GM23338 (cell line): Measurements from ENCODE around the gene APBB1IP. TPM values are rescaled to one million over a fixed set of nuclear protein-coding genes. Genes with fewer than 3 reads are reported as not detected.

ENCODE experiments used
- ATAC-seq: fragments of 200-7000 bp; cut with Tn5 transposase; 3 replicates; pipeline ENCODE4 v1.9.1; 2020
- DNase-seq: peaks from one replicate; pipeline ENCODE4 v3.0.0-alpha.2; 2015; ENCODE audit warnings: low spot score
- H2AFZ ChIP-seq: fragments of 200-600 bp; sonication (generic); 2 replicates; pipeline ENCODE4 v1.8.0; 2016; ENCODE audit warnings: antibody characterized with exemption, mild to moderate bottlenecking, moderate library complexity
- H3F3A ChIP-seq: fragments of 200-600 bp; sonication (generic); replicated peaks from 2 replicates; pipeline ENCODE4 v1.8.0; 2017; ENCODE audit warnings: antibody characterized with exemption, mixed run types, low read depth
- H3K27ac ChIP-seq: fragments of 200-600 bp; sonication (generic); 2 replicates; pipeline ENCODE4 v1.6.1; 2016; ENCODE audit warnings: low read depth
- H3K27me3 ChIP-seq: fragments of 200-600 bp; sonication (generic); 2 replicates; pipeline ENCODE4 v1.8.0; 2016; ENCODE audit warnings: mild to moderate bottlenecking, mixed run types, moderate library complexity; ENCODE audit not compliant: insufficient read depth
- H3K36me3 ChIP-seq: fragments of 200-600 bp; sonication (generic); 2 replicates; pipeline ENCODE4 v1.8.0; 2016; ENCODE audit warnings: mild to moderate bottlenecking; ENCODE audit not compliant: insufficient read depth
- H3K4me1 ChIP-seq: fragments of 200-600 bp; sonication (generic); 2 replicates; pipeline ENCODE4 v1.8.0; 2016; ENCODE audit warnings: mild to moderate bottlenecking, moderate library complexity; ENCODE audit not compliant: insufficient read depth
- H3K4me2 ChIP-seq: fragments of 200-600 bp; sonication (generic); 2 replicates; pipeline ENCODE4 v1.7.1; 2017; ENCODE audit warnings: mixed run types
- H3K4me3 ChIP-seq: fragments of 200-600 bp; sonication (generic); 2 replicates; pipeline ENCODE4 v1.6.1; 2016; ENCODE audit warnings: mixed run types
- H3K79me2 ChIP-seq: fragments of 200-600 bp; sonication (generic); replicated peaks from 2 replicates; pipeline ENCODE4 v1.8.0; 2017; ENCODE audit warnings: mild to moderate bottlenecking; ENCODE audit not compliant: insufficient read depth
- H3K9me2 ChIP-seq: fragments of 200-600 bp; sonication (generic); 2 replicates; pipeline ENCODE4 v1.8.0; 2017; ENCODE audit not compliant: insufficient read depth
- H4K20me1 ChIP-seq: fragments of 200-600 bp; sonication (generic); replicated peaks from 2 replicates; pipeline ENCODE4 v1.8.0; 2017; ENCODE audit warnings: mild to moderate bottlenecking; ENCODE audit not compliant: insufficient read depth
- H3K27ac Mint-ChIP-seq: 2 replicates; pipeline ENCODE4 v1.8.0; 2020; ENCODE audit warnings: inconsistent platforms, mild to moderate bottlenecking, moderate library complexity, mixed read lengths
- H3K27me3 Mint-ChIP-seq: 3 replicates; pipeline ENCODE4 v1.8.0; 2022; ENCODE audit warnings: low read depth, mild to moderate bottlenecking, moderate library complexity, mixed read lengths, inconsistent platforms; ENCODE audit not compliant: insufficient read depth, poor library complexity
- H3K36me3 Mint-ChIP-seq: 3 replicates; pipeline ENCODE4 v1.8.0; 2021; ENCODE audit warnings: low read depth, mild to moderate bottlenecking, inconsistent platforms, moderate library complexity, mixed read lengths
- H3K4me1 Mint-ChIP-seq: 3 replicates; pipeline ENCODE4 v1.8.0; 2020; ENCODE audit warnings: mild to moderate bottlenecking, inconsistent platforms, mixed read lengths
- H3K4me3 Mint-ChIP-seq: 3 replicates; pipeline ENCODE4 v1.8.0; 2021; ENCODE audit warnings: moderate library complexity, mild to moderate bottlenecking, inconsistent platforms, mixed read lengths
- H3K9me3 Mint-ChIP-seq: 3 replicates; pipeline ENCODE4 v1.8.0; 2020; ENCODE audit warnings: moderate library complexity, mild to moderate bottlenecking, inconsistent platforms, mixed read lengths
- CTCF ChIP-seq, 2 experiments: fragments of 200-600 bp in 1 of 2; sonication (generic) in 1 of 2; conservative IDR thresholded peaks; 2 replicates each; pipeline versions ENCODE4 v1.5.1 to v1.6.1; 2016 to 2017; ENCODE audit warnings: antibody characterized with exemption in 2 of 2, low read depth in 2 of 2, mild to moderate bottlenecking in 2 of 2, moderate library complexity in 1 of 2
- EZH2 ChIP-seq: fragments of 200-600 bp; sonication (generic); IDR thresholded peaks from one replicate; pipeline ENCODE4 v1.8.0; 2017; ENCODE audit warnings: antibody characterized with exemption, mild to moderate bottlenecking, low read depth; ENCODE audit not compliant: unreplicated experiment
- EZH2phosphoT487 ChIP-seq: fragments of 200-600 bp; sonication (generic); IDR thresholded peaks from one replicate; pipeline ENCODE4 v1.8.1; 2018; ENCODE audit warnings: antibody characterized with exemption; ENCODE audit not compliant: unreplicated experiment
- NANOG ChIP-seq: IDR thresholded peaks from 2 replicates; pipeline ENCODE4 v1.6.1; 2016; ENCODE audit warnings: antibody characterized with exemption, borderline replicate concordance
- POLR2AphosphoS5 ChIP-seq: IDR thresholded peaks from 2 replicates; pipeline ENCODE4 v1.6.1; 2016; ENCODE audit warnings: antibody characterized with exemption, low read depth
- STAT1 ChIP-seq: IDR thresholded peaks from one replicate; pipeline ENCODE4 v1.6.1; 2016; ENCODE audit warnings: antibody characterized with exemption; ENCODE audit not compliant: unreplicated experiment
- ZNF114 ChIP-seq: fragments of 250-450 bp; sonication (Bioruptor Pico); IDR thresholded peaks from 2 replicates; pipeline ENCODE4 v1.5.0; 2020; ENCODE audit warnings: mild to moderate bottlenecking, moderate library complexity
- ZNF331 ChIP-seq: fragments of 250-450 bp; sonication (Bioruptor Pico); IDR thresholded peaks from 2 replicates; pipeline ENCODE4 v1.5.0; 2020; ENCODE audit warnings: low read depth, mild to moderate bottlenecking, moderate library complexity
- polyA plus RNA-seq: library from polyadenylated mRNA; unstranded; fragments of >200 nt; fragmentation: Nextera tagmentation; extraction: Ambion mirVana; gene quantifications from 2 replicates; pipeline ENCODE4 v1.2.1, GENCODE V29; 2016
- total RNA-seq: library from RNA; depleted of rRNA; stranded (reverse); fragments of >200 nt; shearing (Covaris generic); gene quantifications from 2 replicates; pipeline ENCODE4 v1.2.3, GENCODE V29; 2014
- TF ChIP-seq, protein P1 (sequence below): IDR thresholded peaks from one replicate; pipeline ENCODE4 v1.6.1; 2018; ENCODE audit warnings: antibody characterized with exemption; ENCODE audit not compliant: unreplicated experiment
- TF ChIP-seq, protein P2 (sequence below): IDR thresholded peaks from 2 replicates; pipeline ENCODE4 v1.6.1; 2016; ENCODE audit warnings: antibody characterized with exemption

Gene APBB1IP
- total and polyA plus RNA-seq, 2 experiments from 2014 or later, result 0.14 to 0.16 TPM

GRCh38 chr10:26412932-26413331 is 25.2 kb upstream of the APBB1IP start (continued):
- TF ChIP-seq EZH2, result no peak
- no peak for TF ChIP-seq ZNF331 (CRISPR knock-in tag)
- TF ChIP-seq, protein P1, sequence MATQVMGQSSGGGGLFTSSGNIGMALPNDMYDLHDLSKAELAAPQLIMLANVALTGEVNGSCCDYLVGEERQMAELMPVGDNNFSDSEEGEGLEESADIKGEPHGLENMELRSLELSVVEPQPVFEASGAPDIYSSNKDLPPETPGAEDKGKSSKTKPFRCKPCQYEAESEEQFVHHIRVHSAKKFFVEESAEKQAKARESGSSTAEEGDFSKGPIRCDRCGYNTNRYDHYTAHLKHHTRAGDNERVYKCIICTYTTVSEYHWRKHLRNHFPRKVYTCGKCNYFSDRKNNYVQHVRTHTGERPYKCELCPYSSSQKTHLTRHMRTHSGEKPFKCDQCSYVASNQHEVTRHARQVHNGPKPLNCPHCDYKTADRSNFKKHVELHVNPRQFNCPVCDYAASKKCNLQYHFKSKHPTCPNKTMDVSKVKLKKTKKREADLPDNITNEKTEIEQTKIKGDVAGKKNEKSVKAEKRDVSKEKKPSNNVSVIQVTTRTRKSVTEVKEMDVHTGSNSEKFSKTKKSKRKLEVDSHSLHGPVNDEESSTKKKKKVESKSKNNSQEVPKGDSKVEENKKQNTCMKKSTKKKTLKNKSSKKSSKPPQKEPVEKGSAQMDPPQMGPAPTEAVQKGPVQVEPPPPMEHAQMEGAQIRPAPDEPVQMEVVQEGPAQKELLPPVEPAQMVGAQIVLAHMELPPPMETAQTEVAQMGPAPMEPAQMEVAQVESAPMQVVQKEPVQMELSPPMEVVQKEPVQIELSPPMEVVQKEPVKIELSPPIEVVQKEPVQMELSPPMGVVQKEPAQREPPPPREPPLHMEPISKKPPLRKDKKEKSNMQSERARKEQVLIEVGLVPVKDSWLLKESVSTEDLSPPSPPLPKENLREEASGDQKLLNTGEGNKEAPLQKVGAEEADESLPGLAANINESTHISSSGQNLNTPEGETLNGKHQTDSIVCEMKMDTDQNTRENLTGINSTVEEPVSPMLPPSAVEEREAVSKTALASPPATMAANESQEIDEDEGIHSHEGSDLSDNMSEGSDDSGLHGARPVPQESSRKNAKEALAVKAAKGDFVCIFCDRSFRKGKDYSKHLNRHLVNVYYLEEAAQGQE, result no peak
- TF ChIP-seq POLR2AphosphoS5, result no peak
- no peak for TF ChIP-seq NANOG

GRCh38 chr10:26413375-26413774 is 24.8 kb upstream of the APBB1IP start:
- Mint-ChIP-seq H3K27me3 (no peaks in the 10 kb centered on the region), H3K4me3 (no peak overlapping the region), H3K9me3 (no peaks in the 10 kb centered on the region; the same call in 2 of the 3 replicates), H3K4me1 (no peaks in the 10 kb centered on the region), H3K27ac (no peak overlapping the region), H3K36me3 (no peaks in the 10 kb centered on the region)
- no peak for ATAC-seq
- no peak overlapping the region for H3K4me2 ChIP-seq
- no peak for DNase-seq
- no peaks in the 10 kb centered on the region for H3K27me3 ChIP-seq
- no peaks in the 10 kb centered on the region for H4K20me1 ChIP-seq
- H3K4me1 ChIP-seq, result no peaks in the 10 kb centered on the region
- H3F3A ChIP-seq, result no peaks in the 10 kb centered on the region
- H3K9me2 ChIP-seq, result no peaks in the 10 kb centered on the region
- no peaks in the 10 kb centered on the region for H3K36me3 ChIP-seq
- no peak overlapping the region for H2AFZ ChIP-seq
- no peak overlapping the region for H3K27ac ChIP-seq
- no peak overlapping the region for H3K4me3 ChIP-seq
- no peaks in the 10 kb centered on the region for H3K79me2 ChIP-seq
- TF ChIP-seq POLR2AphosphoS5, result no peak
- TF ChIP-seq EZH2, result no peak
- no peak for TF ChIP-seq STAT1
- no peak for TF ChIP-seq CTCF (conservative IDR thresholded peaks at IDR 0.05; ENCODE audit: low read depth in 2 of 2)
- TF ChIP-seq, protein P2, sequence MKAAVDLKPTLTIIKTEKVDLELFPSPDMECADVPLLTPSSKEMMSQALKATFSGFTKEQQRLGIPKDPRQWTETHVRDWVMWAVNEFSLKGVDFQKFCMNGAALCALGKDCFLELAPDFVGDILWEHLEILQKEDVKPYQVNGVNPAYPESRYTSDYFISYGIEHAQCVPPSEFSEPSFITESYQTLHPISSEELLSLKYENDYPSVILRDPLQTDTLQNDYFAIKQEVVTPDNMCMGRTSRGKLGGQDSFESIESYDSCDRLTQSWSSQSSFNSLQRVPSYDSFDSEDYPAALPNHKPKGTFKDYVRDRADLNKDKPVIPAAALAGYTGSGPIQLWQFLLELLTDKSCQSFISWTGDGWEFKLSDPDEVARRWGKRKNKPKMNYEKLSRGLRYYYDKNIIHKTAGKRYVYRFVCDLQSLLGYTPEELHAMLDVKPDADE, result no peak
- no peak for TF ChIP-seq ZNF114 (CRISPR knock-in tag)
- TF ChIP-seq, protein P1, result no peak
- TF ChIP-seq EZH2phosphoT487, result no peak
